Stimulated activated CD4-positive, alpha-beta T cell treated with anti-CD3 and anti-CD28 coated beads, Interleukin-15, amount 100 ng/mL, for 1 hour (primary cell): Measurements from ENCODE around the gene SCNN1B.
"Not testable (repeated sequence)": the region's sequence is repeated elsewhere in the genome, so short reads cannot be mapped to it uniquely, and the experiment has no call there.

Experiments
- DNase-seq, 2 donors: peaks; one replicate each; pipeline ENCODE4 v3.0.0-alpha.2; 2020; ENCODE audit warnings: low read depth in 1 of 2, low spot score in 1 of 2

Gene SCNN1B

GRCh38 chr16:23351360-23351759, 49.3 kb downstream of the SCNN1B start:
- DNase-seq = no peak

GRCh38 chr16:23353440-23353839, 51.3 kb downstream of the SCNN1B start:
- DNase-seq = no peak

- DNase-seq = no peak
These were observed 52.1 kb downstream of the SCNN1B start for GRCh38 chr16:23354246-23354645.

- DNase-seq = no peak
These were observed 53.1 kb downstream of the SCNN1B start for GRCh38 chr16:23355106-23355670.

GRCh38 chr16:23356941-23357340, 54.8 kb downstream of the SCNN1B start:
- DNase-seq = no peak

GRCh38 chr16:23357761-23358290, 55.7 kb downstream of the SCNN1B start:
- DNase-seq = no peak

GRCh38 chr16:23359092-23359760, 57.1 kb downstream of the SCNN1B start:
- no peak for DNase-seq

GRCh38 chr16:23362460-23363317, 60.6 kb downstream of the SCNN1B start:
- no peak for DNase-seq

GRCh38 chr16:23365602-23366240, 63.6 kb downstream of the SCNN1B start:
- no peak for DNase-seq

GRCh38 chr16:23366341-23366740, 64.2 kb downstream of the SCNN1B start:
- not testable (repeated sequence) for DNase-seq

GRCh38 chr16:23367564-23367963, 65.5 kb downstream of the SCNN1B start:
- DNase-seq = no peak

- DNase-seq = no peak
These were observed 65.9 kb downstream of the SCNN1B start for GRCh38 chr16:23367988-23368387.

GRCh38 chr16:23368469-23368868, 66.4 kb downstream of the SCNN1B start:
- no peak for DNase-seq

- DNase-seq = no peak
These were observed 67.3 kb downstream of the SCNN1B start for GRCh38 chr16:23369416-23369815.

GRCh38 chr16:23371368-23371767, 69.3 kb downstream of the SCNN1B start:
- no peak for DNase-seq

- DNase-seq = no peak
These were observed 71.5 kb downstream of the SCNN1B start for GRCh38 chr16:23373436-23374219.

GRCh38 chr16:23374721-23375510, 72.8 kb downstream of the SCNN1B start:
- DNase-seq = no peak

- DNase-seq = no peak
These were observed 73.5 kb downstream of the SCNN1B start for GRCh38 chr16:23375643-23376042.

GRCh38 chr16:23377071-23377931, 75.2 kb downstream of the SCNN1B start:
- DNase-seq = no peak
